IMR-90 (cell line): ENCODE results near the gene FOCAD. TPM values are rescaled to one million over a fixed set of nuclear protein-coding genes. Genes with fewer than 3 reads are reported as not detected.

ENCODE experiments used
- ATAC-seq: fragments of 200-7000 bp; cut with Tn5 transposase; 2 replicates; pipeline ENCODE4 v1.9.1; 2020; ENCODE audit warnings: low read depth, mild to moderate bottlenecking, moderate library complexity
- BruUV-seq: library from RNA; stranded (reverse); fragments of 400-500 nt; replicated peaks from 2 replicates; lab custom pipeline; 2021; lab: Mats Ljungman, UMichigan
- CTCF ChIA-PET: fragments of 300-600 bp; formaldehyde crosslinking; extraction: SDS; loops from one replicate; lab custom pipeline; 2021; ENCODE audit warnings: antibody characterized with exemption; lab: Yijun Ruan, JAX
- POLR2A ChIA-PET: fragments of 300-600 bp; sonication (Branson Sonifier 250); formaldehyde crosslinking; loops from one replicate; lab custom pipeline; 2022; ENCODE audit warnings: antibody characterized with exemption; ENCODE audit not compliant: unreplicated experiment; lab: Charles Lee
- DNase-seq: peaks from one replicate; pipeline ENCODE4 v3.0.0; 2013
- H2AFZ ChIP-seq: replicated peaks from 2 replicates; pipeline ENCODE3; 2013; ENCODE audit warnings: low read length, mild to moderate bottlenecking; ENCODE audit not compliant: poor library complexity
- H2AK5ac ChIP-seq: 2 replicates; pipeline ENCODE4 v1.6.1; 2013; ENCODE audit warnings: low read depth, low read length, inconsistent platforms
- H2AK9ac ChIP-seq: replicated peaks from 2 replicates; pipeline ENCODE3; 2013; ENCODE audit warnings: mild to moderate bottlenecking, low read depth, low read length, moderate library complexity; ENCODE audit not compliant: poor library complexity
- H2BK120ac ChIP-seq: 2 replicates; pipeline ENCODE4 v1.6.1; 2013; ENCODE audit warnings: low read depth, low read length, inconsistent platforms
- H2BK15ac ChIP-seq: 3 replicates; pipeline ENCODE4 v1.6.1; 2013; ENCODE audit warnings: low read depth, low read length, inconsistent platforms
- H2BK20ac ChIP-seq: 2 replicates; pipeline ENCODE4 v1.6.1; 2013; ENCODE audit warnings: low read depth, mild to moderate bottlenecking, inconsistent platforms, low read length, moderate library complexity
- H2BK5ac ChIP-seq: 2 replicates; pipeline ENCODE4 v1.6.1; 2013; ENCODE audit warnings: mild to moderate bottlenecking, low read depth, low read length, inconsistent platforms; ENCODE audit not compliant: poor library complexity, severe bottlenecking
- H3K14ac ChIP-seq: replicated peaks from 2 replicates; pipeline ENCODE4 v1.6.1; 2013; ENCODE audit warnings: low read depth, low read length, inconsistent platforms
- H3K18ac ChIP-seq: 2 replicates; pipeline ENCODE4 v1.6.1; 2013; ENCODE audit warnings: low read depth, low read length, control low read depth
- H3K23ac ChIP-seq: 2 replicates; pipeline ENCODE4 v1.6.1; 2013; ENCODE audit warnings: low read depth, low read length, inconsistent platforms
- H3K27ac ChIP-seq: 2 replicates; pipeline ENCODE4 v1.5.1; 2013; ENCODE audit warnings: mild to moderate bottlenecking, control low read depth, low read length; ENCODE audit not compliant: insufficient read depth
- H3K27me3 ChIP-seq: 2 replicates; pipeline ENCODE4 v1.6.1; 2013; ENCODE audit warnings: low read length; ENCODE audit not compliant: control insufficient read depth, insufficient read depth
- H3K36me3 ChIP-seq: 2 replicates; pipeline ENCODE4 v1.6.1; 2013; ENCODE audit warnings: low read length, mixed read lengths; ENCODE audit not compliant: control insufficient read depth, insufficient read depth
- H3K4ac ChIP-seq: 2 replicates; pipeline ENCODE4 v1.6.1; 2013; ENCODE audit warnings: low read depth, low read length, inconsistent platforms
- H3K4me1 ChIP-seq: 2 replicates; pipeline ENCODE4 v1.6.1; 2013; ENCODE audit warnings: low read length, mixed read lengths; ENCODE audit not compliant: control insufficient read depth, insufficient read depth
- H3K4me2 ChIP-seq: 2 replicates; pipeline ENCODE4 v1.6.1; 2013; ENCODE audit warnings: low read depth, mild to moderate bottlenecking, control low read depth, low read length, moderate library complexity
- H3K4me3 ChIP-seq: 2 replicates; pipeline ENCODE4 v1.5.1; 2013; ENCODE audit warnings: low read depth, mild to moderate bottlenecking, control low read depth, low read length, moderate library complexity; ENCODE audit not compliant: insufficient read depth
- H3K56ac ChIP-seq: 2 replicates; pipeline ENCODE4 v1.6.1; 2013; ENCODE audit warnings: low read length, inconsistent platforms; ENCODE audit not compliant: insufficient read depth; ENCODE audit errors: extremely low read depth
- H3K79me1 ChIP-seq, 2 experiments: 2 replicates each; pipeline ENCODE4 v1.6.1; 2013; ENCODE audit warnings: low read length in 2 of 2, inconsistent platforms in 1 of 2, low read depth in 1 of 2
- H3K9ac ChIP-seq: 2 replicates; pipeline ENCODE4 v1.6.1; 2013; ENCODE audit warnings: low read depth, low read length, control low read depth
- H3K9me1 ChIP-seq: 2 replicates; pipeline ENCODE4 v1.6.1; 2013; ENCODE audit warnings: low read length, inconsistent platforms; ENCODE audit not compliant: insufficient read depth
- H3K9me3 ChIP-seq: 2 replicates; pipeline ENCODE4 v1.6.1; 2013; ENCODE audit warnings: low read length; ENCODE audit not compliant: control insufficient read depth, insufficient read depth
- H4K20me1 ChIP-seq: 2 replicates; pipeline ENCODE4 v1.6.1; 2013; ENCODE audit warnings: low read length, inconsistent platforms; ENCODE audit not compliant: insufficient read depth
- H4K5ac ChIP-seq: 2 replicates; pipeline ENCODE4 v1.6.1; 2013; ENCODE audit warnings: mild to moderate bottlenecking, low read depth, low read length, control low read depth
- H4K8ac ChIP-seq, 2 experiments: 2 replicates each; pipeline ENCODE4 v1.6.1; 2013; ENCODE audit warnings: low read depth in 2 of 2, low read length in 2 of 2, control low read depth in 1 of 2, inconsistent platforms in 1 of 2
- H4K91ac ChIP-seq: 2 replicates; pipeline ENCODE4 v1.6.1; 2013; ENCODE audit warnings: low read depth, low read length, inconsistent platforms; ENCODE audit not compliant: insufficient read depth
- MAZ ChIP-seq: IDR thresholded peaks from 2 replicates; pipeline ENCODE4 v1.6.1; 2012; ENCODE audit warnings: low read depth, mild to moderate bottlenecking, low read length, improper control_type of control experiment, moderate library complexity, borderline replicate concordance
- RCOR1 ChIP-seq: IDR thresholded peaks from 2 replicates; pipeline ENCODE4 v1.6.1; 2012; ENCODE audit warnings: mild to moderate bottlenecking, low read length, improper control_type of control experiment; ENCODE audit not compliant: insufficient replicate concordance
- RFX5 ChIP-seq: IDR thresholded peaks from 2 replicates; pipeline ENCODE4 v1.8.0; 2012; ENCODE audit warnings: low read depth, mild to moderate bottlenecking, low read length, moderate library complexity
- whole genome bisulfite sequencing, 2 experiments: methylation state at CpG; one replicate each; pipeline versions ENCODE4 v1.1.5 to v1.1.7; 2013; ENCODE audit warnings: missing lambda C conversion rate in 2 of 2; ENCODE audit not compliant: insufficient read length in 1 of 2; ENCODE audit errors: extremely low coverage in 2 of 2; 5-methylcytosine and 5-hydroxymethylcytosine counted together
- dilution Hi-C: fragments of 300-500 bp; cut with HindIII; formaldehyde crosslinking; loops from one replicate; pipeline ENCODE4 v1.14.3; 2018; ENCODE audit warnings: low sequenced_read_pairs; ENCODE audit not compliant: unreplicated experiment
- in situ Hi-C: fragments of 300-500 bp; cut with MboI; formaldehyde crosslinking; loops from 3 replicates; pipeline ENCODE4 v1.14.3; 2019; ENCODE audit warnings: low sequenced_read_pairs, inconsistent platforms, mixed read lengths
- intact Hi-C: fragments of 100-400 bp; cut with micrococcal nuclease; formaldehyde crosslinking; loops from 2 replicates; pipeline ENCODE4 v1.10.0; 2022
- polyA plus RNA-seq, 3 experiments: library from polyadenylated mRNA; depleted of rRNA; stranded (reverse); fragments of >200 nt; gene quantifications; 2 replicates each; pipeline ENCODE4 v1.2.3, GENCODE V29; 2012; ENCODE audit warnings: low replicate concordance in 1 of 3
- total RNA-seq: library from RNA; depleted of rRNA; stranded (reverse); fragments of >200 nt; gene quantifications from 2 replicates; pipeline ENCODE4 v1.2.3, GENCODE V29; 2012

FOCAD gene
- total and polyA plus RNA-seq, 2 of the 4 experiments (the other 2 are of a cell fraction): 28.8 to 91.2 TPM

DNA sequence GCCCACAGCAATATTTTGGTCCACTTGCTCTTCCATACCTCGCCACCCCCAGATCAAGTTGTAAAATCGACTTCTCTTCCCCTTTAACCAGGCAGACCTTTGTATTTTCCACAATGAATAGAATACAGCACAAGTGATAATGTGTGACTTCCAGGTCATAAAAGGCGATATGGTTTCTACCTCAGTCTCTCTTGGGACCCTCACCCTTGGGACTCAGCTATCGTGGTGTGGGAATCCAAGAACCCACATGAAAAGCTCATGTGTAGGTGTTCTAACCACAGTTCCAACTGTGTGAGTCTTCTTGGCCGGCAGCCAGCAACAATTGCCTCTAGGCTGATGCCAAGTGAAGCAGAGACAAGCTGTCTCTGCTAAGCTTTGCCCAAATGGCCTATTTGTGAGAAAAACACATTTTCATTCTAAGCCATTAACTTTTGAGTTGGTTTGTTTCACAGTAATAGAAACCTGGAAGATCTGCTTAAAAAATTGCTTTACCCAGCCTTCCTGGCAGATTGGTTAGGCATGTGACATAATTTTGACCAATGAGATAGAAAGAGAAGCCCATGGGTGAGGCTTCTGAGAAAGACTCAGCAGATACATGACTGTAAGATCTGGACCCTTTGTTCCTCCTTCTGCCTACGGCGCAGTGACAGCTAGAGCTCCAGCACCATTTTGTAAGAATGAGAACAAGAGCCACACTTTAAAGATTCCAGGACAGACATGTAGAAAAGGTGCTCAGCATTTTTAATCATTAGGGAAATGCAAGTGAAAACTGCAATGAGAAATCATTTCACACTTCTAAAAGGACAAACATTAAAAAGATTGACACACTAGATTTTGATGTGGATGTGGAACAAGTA is 43.5 kb upstream of the FOCAD start (continued):
- TF ChIP-seq RFX5: no peak

DNA sequence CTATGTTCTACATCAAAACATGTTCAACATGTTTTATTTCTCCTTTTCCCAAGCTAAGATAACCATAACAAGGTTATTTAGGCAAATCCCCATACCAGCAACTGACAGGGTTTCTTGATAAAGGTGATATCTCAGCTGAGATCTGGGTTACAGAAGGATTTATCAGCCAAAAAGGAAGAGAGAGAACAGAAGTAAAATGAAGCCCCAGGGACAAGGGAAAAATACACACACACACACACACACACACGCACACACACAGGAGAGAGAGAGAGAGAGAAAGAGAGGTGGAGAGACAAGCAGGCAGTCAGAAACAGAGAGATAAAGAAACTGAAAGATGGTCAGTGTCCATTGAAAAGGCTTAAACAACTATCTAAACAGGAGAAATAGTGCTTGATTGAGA is 42.0 kb upstream of the FOCAD start:
- Histone ChIP-seq H3K9ac (no peak overlapping the region), H3K9me1 (no peaks in the 10 kb centered on the region), H3K14ac (no peak overlapping the region), H2BK15ac (no peak overlapping the region), H2BK20ac (no peak overlapping the region), H3K18ac (no peak overlapping the region), H3K9me3 (no peaks in the 10 kb centered on the region), H2AK9ac (no peak overlapping the region), H3K4me1 (peaks cover 2% of the 10 kb centered on the region; the same call in 1 of the 2 replicates), H3K4me2 (no peak overlapping the region), H3K23ac (no peak overlapping the region), H2AFZ (no peak overlapping the region), H2BK5ac (no peak overlapping the region), H4K5ac (no peak overlapping the region), H2AK5ac (no peak overlapping the region), H3K4me3 (no peak overlapping the region), H3K27ac (no peak overlapping the region), H3K56ac (no peak overlapping the region), H4K20me1 (no peaks in the 10 kb centered on the region), H3K36me3 (no peaks in the 10 kb centered on the region), H3K27me3 (no peaks in the 10 kb centered on the region), H3K79me1 (no peaks in the 10 kb centered on the region), H2BK120ac (no peak overlapping the region), H3K4ac (no peak overlapping the region), H4K8ac (no peak overlapping the region), H4K91ac (no peak overlapping the region)
- intact Hi-C loops: no loop called here
- POLR2A ChIA-PET: no interaction called here
- DNase-seq (no peak), ATAC-seq (no peak)
- dilution Hi-C loops: no loop called here
- WGBS, 2 experiments: no CpG with 5 or more reads among the region's 1 CpG
- no TSS peak for BruUV-seq
- TF ChIP-seq MAZ: no peak
- no peak for TF ChIP-seq RCOR1
- in situ Hi-C loops: no loop called here
- CTCF ChIA-PET: no interaction called here
